Activated T-helper 17 cell treated with anti-CD3 and anti-CD28 coated beads, Interleukin-2, amount 50 U/mL, for 72 hours (primary cell): ENCODE results near the gene SRL. TPM values are rescaled to one million over a fixed set of nuclear protein-coding genes. Genes with fewer than 3 reads are reported as not detected.
"Not testable (repeated sequence)": the region's sequence is repeated elsewhere in the genome, so short reads cannot be mapped to it uniquely, and the experiment has no call there.

Experiments used
- ATAC-seq: fragments of 150-1000 bp; cut with Tn5 transposase; replicated peaks from 2 replicates; pipeline ENCODE4 v1.10.0; 2021; ENCODE audit warnings: mild to moderate bottlenecking, moderate library complexity
- H3K27ac Mint-ChIP-seq: one replicate; pipeline ENCODE4 v1.8.0; 2022; ENCODE audit warnings: mixed read lengths
- H3K27me3 Mint-ChIP-seq: one replicate; pipeline ENCODE4 v1.8.0; 2022; ENCODE audit warnings: mixed read lengths
- H3K36me3 Mint-ChIP-seq: one replicate; pipeline ENCODE4 v1.8.0; 2022; ENCODE audit warnings: low read depth, mild to moderate bottlenecking, mixed read lengths
- H3K4me1 Mint-ChIP-seq: one replicate; pipeline ENCODE4 v1.8.0; 2022; ENCODE audit warnings: mixed read lengths
- H3K4me3 Mint-ChIP-seq: one replicate; pipeline ENCODE4 v1.8.0; 2022; ENCODE audit warnings: mild to moderate bottlenecking, mixed read lengths
- H3K9me3 Mint-ChIP-seq: one replicate; pipeline ENCODE4 v1.8.0; 2022; ENCODE audit warnings: mixed read lengths
- total RNA-seq, 2 donors: library from RNA; stranded (reverse); gene quantifications; one replicate each; pipeline ENCODE4 v1.2.3, GENCODE V29; 2022

Gene SRL
- total RNA-seq, 2 donors from 2014 or later, result not detected

- ATAC-seq, result no peak
- H3K9me3 Mint-ChIP-seq, result no peaks in the 10 kb centered on the region
Measured at GRCh38 chr16:4220358-4220757, 21.5 kb downstream of the SRL start.

GRCh38 chr16:4218202-4218601 is 23.7 kb downstream of the SRL start:
- ATAC-seq, result no peak
- H3K4me3 Mint-ChIP-seq, result no peak overlapping the region
- no peaks in the 10 kb centered on the region for H3K9me3 Mint-ChIP-seq
- no peaks in the 10 kb centered on the region for H3K4me1 Mint-ChIP-seq
- no peaks in the 10 kb centered on the region for H3K36me3 Mint-ChIP-seq
- no peak overlapping the region for H3K27ac Mint-ChIP-seq
- H3K27me3 Mint-ChIP-seq, result peaks cover 3% of the 10 kb centered on the region

More at GRCh38 chr16:4220358-4220757, 21.5 kb downstream of the SRL start:
- H3K27ac Mint-ChIP-seq, result no peak overlapping the region
- H3K4me3 Mint-ChIP-seq, result no peak overlapping the region
- peaks cover 3% of the 10 kb centered on the region for H3K27me3 Mint-ChIP-seq
- no peaks in the 10 kb centered on the region for H3K4me1 Mint-ChIP-seq
- H3K36me3 Mint-ChIP-seq, result no peaks in the 10 kb centered on the region

GRCh38 chr16:4217204-4218131 is 24.4 kb downstream of the SRL start:
- peaks cover 3% of the 10 kb centered on the region for H3K27me3 Mint-ChIP-seq
- H3K4me3 Mint-ChIP-seq, result no peak overlapping the region
- no peaks in the 10 kb centered on the region for H3K9me3 Mint-ChIP-seq
- H3K4me1 Mint-ChIP-seq, result no peaks in the 10 kb centered on the region
- no peak overlapping the region for H3K27ac Mint-ChIP-seq
- H3K36me3 Mint-ChIP-seq, result no peaks in the 10 kb centered on the region
- ATAC-seq, result no peak

- H3K27me3 Mint-ChIP-seq, result no peaks in the 10 kb centered on the region
- H3K27ac Mint-ChIP-seq, result no peak overlapping the region
- H3K9me3 Mint-ChIP-seq, result no peaks in the 10 kb centered on the region
- no peaks in the 10 kb centered on the region for H3K36me3 Mint-ChIP-seq
- no peak overlapping the region for H3K4me3 Mint-ChIP-seq
- no peak for ATAC-seq
- H3K4me1 Mint-ChIP-seq, result no peaks in the 10 kb centered on the region
Measured at GRCh38 chr16:4216596-4216995, 25.3 kb downstream of the SRL start.

GRCh38 chr16:4215106-4215505 is 26.8 kb downstream of the SRL start:
- H3K27me3 Mint-ChIP-seq, result no peaks in the 10 kb centered on the region

GRCh38 chr16:4214215-4214621 is 27.7 kb downstream of the SRL start:
- Mint-ChIP-seq H3K4me3 (no peak overlapping the region), H3K9me3 (no peaks in the 10 kb centered on the region), H3K36me3 (no peaks in the 10 kb centered on the region), H3K27ac (no peak overlapping the region), H3K4me1 (no peaks in the 10 kb centered on the region), H3K27me3 (no peaks in the 10 kb centered on the region)
- peak; percentile 44 for ATAC-seq

More at GRCh38 chr16:4215106-4215505, 26.8 kb downstream of the SRL start:
- Mint-ChIP-seq H3K9me3 (no peaks in the 10 kb centered on the region), H3K27ac (no peak overlapping the region), H3K4me1 (no peaks in the 10 kb centered on the region), H3K36me3 (no peaks in the 10 kb centered on the region), H3K4me3 (no peak overlapping the region)
- ATAC-seq, result no peak

- Mint-ChIP-seq H3K36me3 (no peaks in the 10 kb centered on the region), H3K27me3 (no peaks in the 10 kb centered on the region), H3K9me3 (no peaks in the 10 kb centered on the region), H3K4me1 (no peaks in the 10 kb centered on the region), H3K27ac (no peak overlapping the region), H3K4me3 (no peak overlapping the region)
- no peak for ATAC-seq
Measured at GRCh38 chr16:4213737-4214136, 28.1 kb downstream of the SRL start.

- no peaks in the 10 kb centered on the region for H3K27me3 Mint-ChIP-seq
- no peaks in the 10 kb centered on the region for H3K9me3 Mint-ChIP-seq
- no peaks in the 10 kb centered on the region for H3K4me1 Mint-ChIP-seq
- H3K36me3 Mint-ChIP-seq, result no peaks in the 10 kb centered on the region
- H3K27ac Mint-ChIP-seq, result no peak overlapping the region
- ATAC-seq, result no peak
- H3K4me3 Mint-ChIP-seq, result no peak overlapping the region
Measured at GRCh38 chr16:4212934-4213296, 29.0 kb downstream of the SRL start.

GRCh38 chr16:4212211-4212933 is 29.5 kb downstream of the SRL start:
- Mint-ChIP-seq H3K4me3 (no peak overlapping the region), H3K27ac (no peak overlapping the region), H3K4me1 (no peaks in the 10 kb centered on the region), H3K36me3 (no peaks in the 10 kb centered on the region), H3K27me3 (no peaks in the 10 kb centered on the region), H3K9me3 (no peaks in the 10 kb centered on the region)
- ATAC-seq, result no peak

- ATAC-seq, H3K4me3 Mint-ChIP-seq, H3K9me3 Mint-ChIP-seq, H3K4me1 Mint-ChIP-seq, H3K27me3 Mint-ChIP-seq, H3K27ac Mint-ChIP-seq, H3K36me3 Mint-ChIP-seq: not testable (repeated sequence)
Measured at GRCh38 chr16:4211445-4212210, 30.3 kb downstream of the SRL start.

GRCh38 chr16:4209666-4210065 is 32.2 kb downstream of the SRL start:
- no peak overlapping the region for H3K27ac Mint-ChIP-seq
- no peaks in the 10 kb centered on the region for H3K9me3 Mint-ChIP-seq

GRCh38 chr16:4208341-4208751 is 33.5 kb downstream of the SRL start:
- Mint-ChIP-seq H3K4me1 (no peaks in the 10 kb centered on the region), H3K4me3 (no peak overlapping the region)
- no peak for ATAC-seq

More at GRCh38 chr16:4209666-4210065, 32.2 kb downstream of the SRL start:
- no peak for ATAC-seq
- Mint-ChIP-seq H3K4me1 (no peaks in the 10 kb centered on the region), H3K36me3 (no peaks in the 10 kb centered on the region), H3K4me3 (no peak overlapping the region), H3K27me3 (no peaks in the 10 kb centered on the region)

GRCh38 chr16:4207683-4208340 is 34.1 kb downstream of the SRL start:
- no peak overlapping the region for H3K27ac Mint-ChIP-seq
- H3K4me3 Mint-ChIP-seq, result no peak overlapping the region
- no peaks in the 10 kb centered on the region for H3K36me3 Mint-ChIP-seq
- no peaks in the 10 kb centered on the region for H3K27me3 Mint-ChIP-seq
- no peaks in the 10 kb centered on the region for H3K4me1 Mint-ChIP-seq
- H3K9me3 Mint-ChIP-seq, result no peaks in the 10 kb centered on the region
- no peak for ATAC-seq

More at GRCh38 chr16:4208341-4208751, 33.5 kb downstream of the SRL start:
- no peak overlapping the region for H3K27ac Mint-ChIP-seq
- no peaks in the 10 kb centered on the region for H3K27me3 Mint-ChIP-seq
- H3K9me3 Mint-ChIP-seq, result no peaks in the 10 kb centered on the region
- no peaks in the 10 kb centered on the region for H3K36me3 Mint-ChIP-seq

GRCh38 chr16:4207229-4207628 is 34.7 kb downstream of the SRL start:
- no peaks in the 10 kb centered on the region for H3K4me1 Mint-ChIP-seq
- H3K27ac Mint-ChIP-seq, result peak overlapping the region; percentile 65
- peak overlapping the region; percentile 32 for H3K4me3 Mint-ChIP-seq
- H3K36me3 Mint-ChIP-seq, result no peaks in the 10 kb centered on the region
- peak; percentile 9 for ATAC-seq
- H3K9me3 Mint-ChIP-seq, result no peaks in the 10 kb centered on the region
- H3K27me3 Mint-ChIP-seq, result no peaks in the 10 kb centered on the region
